ENCODE measurements around the gene MEGF10.

The MEGF10 gene

GRCh38 chr5:127331890-127332649 is 41.5 kb downstream of the MEGF10 start:
- no peak for DNase-seq

- DNase-seq, result no peak
Observed at GRCh38 chr5:127333483-127333882, 42.9 kb downstream of the MEGF10 start.

DNA sequence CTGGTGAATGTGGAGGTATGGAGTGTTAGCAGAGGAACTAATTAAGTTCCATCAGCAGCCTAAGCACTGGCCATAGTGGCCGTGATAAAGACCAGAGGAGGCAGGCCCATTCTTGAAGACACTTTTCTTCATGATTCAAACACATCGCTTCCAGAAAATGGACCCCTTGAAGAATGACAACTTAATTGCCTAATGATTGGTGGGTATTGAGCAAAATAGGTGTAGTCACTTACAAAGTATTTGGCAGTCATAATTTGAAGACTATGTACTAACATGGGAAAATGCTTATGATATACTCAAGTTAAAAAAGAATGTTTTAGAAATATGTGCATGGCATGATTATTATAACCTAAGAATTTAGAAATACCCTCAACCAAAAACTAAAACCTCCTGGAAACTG is 44.8 kb downstream of the MEGF10 start:
- no peak for DNase-seq

- DNase-seq, result no peak
Observed at GRCh38 chr5:127337876-127338275, 47.3 kb downstream of the MEGF10 start.

DNA sequence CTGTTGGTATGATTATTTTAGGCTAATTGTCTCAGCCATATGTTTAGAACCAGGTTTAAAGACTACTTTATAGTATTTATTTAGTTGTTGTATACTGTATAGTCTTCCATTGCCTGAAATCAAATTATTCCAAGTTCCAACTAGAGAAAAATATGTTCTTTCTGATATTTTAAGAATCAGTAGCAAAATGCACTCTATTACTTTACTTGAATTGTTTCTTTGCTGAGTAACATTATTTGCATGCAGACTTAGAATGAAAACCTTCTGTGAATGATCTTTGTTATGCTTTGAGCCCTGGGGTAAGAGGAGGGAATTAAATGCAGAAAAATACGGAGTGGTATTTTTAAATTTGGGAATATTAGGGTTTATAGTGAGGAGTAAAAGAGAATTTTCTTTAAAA is 47.9 kb downstream of the MEGF10 start:
- DNase-seq, result no peak

DNA sequence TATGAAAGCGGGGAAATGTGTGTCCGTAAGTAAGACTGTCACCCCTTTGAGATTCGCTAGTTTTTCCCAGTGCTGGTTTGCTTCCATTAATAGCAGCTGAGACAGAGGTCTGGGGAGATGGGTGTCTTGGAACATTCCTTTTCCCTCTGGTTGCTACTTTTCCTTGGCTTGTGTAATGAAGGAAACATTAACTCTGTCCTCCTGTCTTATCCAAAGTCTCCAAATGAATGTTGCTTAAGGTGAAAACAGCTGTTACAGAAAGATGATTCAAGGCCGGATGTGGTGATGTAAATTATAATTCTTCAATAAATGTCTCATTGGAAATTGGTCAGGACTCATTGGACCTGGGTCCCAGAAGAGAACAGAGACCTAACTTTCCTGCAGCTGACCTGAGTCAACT is 50.0 kb downstream of the MEGF10 start:
- no peak for DNase-seq

DNA sequence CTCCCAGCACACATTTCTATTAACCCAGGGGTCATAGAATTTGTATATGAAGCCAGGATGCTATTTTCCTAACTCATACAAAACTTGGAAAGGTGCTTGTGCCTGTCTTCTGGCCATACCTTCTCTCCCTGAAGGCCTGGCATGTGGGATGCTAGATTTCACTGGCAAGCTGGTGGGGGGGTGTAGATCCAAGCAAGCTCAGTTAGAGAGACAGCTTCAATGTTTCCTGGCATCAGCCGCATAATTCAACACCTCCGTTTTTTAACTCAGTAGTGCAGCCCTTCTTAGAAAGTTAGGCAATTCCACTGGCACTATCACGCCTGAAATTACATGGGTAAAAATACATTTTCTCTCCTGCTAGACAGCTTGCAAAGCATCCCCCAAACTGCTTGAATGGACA is 51.8 kb downstream of the MEGF10 start:
- DNase-seq, result no peak

DNA sequence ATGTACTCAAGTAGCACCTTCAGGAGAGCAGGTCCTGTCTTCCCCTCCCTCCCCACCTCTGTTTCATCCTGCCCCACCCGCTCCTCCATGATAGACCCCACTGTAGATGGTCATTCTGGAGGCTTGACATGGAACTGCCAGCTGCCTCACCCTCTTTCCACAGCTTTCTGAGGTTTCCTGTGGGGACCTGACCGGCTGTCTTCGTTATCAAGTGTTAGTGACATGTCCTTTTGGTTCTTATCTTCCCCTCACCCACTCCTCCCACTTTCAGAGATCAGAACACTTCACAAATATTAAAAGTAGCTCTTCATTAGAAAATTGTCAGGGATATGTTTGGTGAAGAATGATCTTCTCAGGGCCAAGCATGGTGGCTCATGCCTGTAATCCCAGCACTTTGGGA is 52.7 kb downstream of the MEGF10 start:
- no peak for DNase-seq

DNA sequence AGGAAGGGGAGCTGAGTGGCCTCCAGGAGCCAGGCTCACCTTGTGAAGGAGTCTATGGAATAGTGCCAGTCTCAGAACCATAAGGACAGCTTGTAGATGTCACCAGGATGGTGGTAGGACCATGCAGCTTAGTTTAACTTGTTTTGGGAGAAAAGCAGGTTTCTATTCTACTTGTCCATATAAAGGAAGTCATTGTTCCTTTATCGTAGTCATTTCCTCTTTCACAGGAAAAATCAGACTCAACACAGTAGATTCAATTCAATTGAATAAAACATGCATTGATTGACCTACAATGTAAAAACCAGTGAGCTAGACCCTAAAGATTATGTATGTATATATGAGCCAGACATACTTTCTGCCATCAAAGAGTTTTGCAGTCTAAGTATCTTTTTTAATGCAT is 53.3 kb downstream of the MEGF10 start:
- no peak for DNase-seq

DNA sequence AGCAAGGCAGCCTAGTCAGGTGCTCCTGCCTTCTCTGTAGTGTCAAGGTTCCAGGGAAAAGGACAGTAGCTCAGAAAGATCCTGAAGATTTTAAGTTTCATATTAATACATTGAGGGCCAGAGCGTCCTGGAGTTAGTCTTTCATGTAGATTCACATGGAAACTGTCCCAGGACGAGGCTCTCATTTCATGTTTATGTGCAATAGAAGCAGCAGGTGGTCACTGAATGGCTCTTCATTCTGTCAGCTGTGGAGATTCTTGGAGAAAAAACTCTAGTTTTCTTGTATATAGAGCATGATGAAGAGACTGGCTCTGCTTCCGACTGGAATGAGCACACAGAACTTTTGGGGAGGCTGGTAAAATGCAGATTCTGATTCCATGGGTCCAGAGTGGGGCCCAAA is 54.3 kb downstream of the MEGF10 start:
- DNase-seq, result no peak

- DNase-seq, result no peak
Observed at GRCh38 chr5:127351418-127351817, 60.8 kb downstream of the MEGF10 start.

- DNase-seq, result no peak
Observed at GRCh38 chr5:127352068-127352467, 61.5 kb downstream of the MEGF10 start.

GRCh38 chr5:127353327-127353726 is 62.7 kb downstream of the MEGF10 start:
- no peak for DNase-seq

DNA sequence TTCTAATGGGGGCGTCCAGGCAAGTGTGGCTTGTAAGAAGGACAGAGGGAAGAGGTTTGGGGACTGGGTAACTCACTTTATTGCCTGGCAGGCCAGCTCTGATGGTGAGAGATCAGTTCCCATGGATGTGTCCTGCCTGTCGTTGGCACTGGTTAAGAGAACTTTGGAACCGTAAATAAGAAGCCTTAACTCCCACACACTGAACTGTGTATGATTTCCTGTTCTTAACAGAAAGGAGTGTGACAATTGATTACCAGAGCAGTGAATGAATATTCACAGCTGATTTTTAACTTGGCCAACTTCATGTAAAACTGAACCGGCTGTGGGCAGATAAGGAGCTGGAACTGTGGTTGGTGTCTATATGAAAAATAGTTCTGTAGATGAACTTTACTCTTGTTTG is 63.2 kb downstream of the MEGF10 start:
- DNase-seq, result no peak

DNA sequence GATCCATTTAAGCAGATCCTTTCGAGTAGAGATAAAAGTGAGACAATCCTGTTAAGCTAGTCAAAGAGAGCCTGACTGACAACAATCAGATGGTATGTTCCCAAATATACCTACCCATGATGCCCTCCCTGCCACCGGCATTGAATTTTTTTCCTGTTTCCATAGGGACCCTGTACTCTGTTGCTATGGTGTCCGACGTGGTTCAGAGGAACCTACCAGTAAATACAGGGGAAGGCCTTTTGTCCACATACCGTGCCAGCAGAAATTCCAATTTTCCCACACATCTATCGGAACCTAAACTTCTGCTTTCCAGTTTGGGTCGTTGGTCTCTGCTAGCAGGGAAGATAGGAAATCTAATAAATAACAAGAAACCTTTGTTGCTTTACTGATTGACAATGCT is 64.7 kb downstream of the MEGF10 start:
- DNase-seq, result no peak

DNA sequence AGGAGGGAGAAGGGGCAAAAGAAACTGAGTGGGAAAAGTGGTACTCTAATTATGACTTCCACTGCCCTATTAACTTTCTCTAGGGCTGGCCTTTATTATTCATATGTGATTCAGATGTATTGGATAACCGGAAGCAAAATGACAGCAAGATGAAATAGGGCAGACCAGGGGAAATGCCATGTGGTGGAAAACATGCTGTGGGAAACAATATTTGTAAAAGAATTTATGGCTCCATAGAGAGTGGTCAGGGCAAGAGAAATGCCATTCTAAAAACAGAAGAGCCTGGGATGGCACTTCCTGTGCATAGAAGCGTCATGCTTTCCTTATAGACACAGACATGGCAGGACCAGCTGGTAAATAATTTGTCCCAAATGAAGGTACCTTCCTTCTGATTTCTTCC is 67.7 kb downstream of the MEGF10 start:
- DNase-seq, result no peak

GRCh38 chr5:127358740-127359139 is 68.1 kb downstream of the MEGF10 start:
- no peak for DNase-seq

GRCh38 chr5:127359502-127359901 is 68.9 kb downstream of the MEGF10 start:
- no peak for DNase-seq

DNA sequence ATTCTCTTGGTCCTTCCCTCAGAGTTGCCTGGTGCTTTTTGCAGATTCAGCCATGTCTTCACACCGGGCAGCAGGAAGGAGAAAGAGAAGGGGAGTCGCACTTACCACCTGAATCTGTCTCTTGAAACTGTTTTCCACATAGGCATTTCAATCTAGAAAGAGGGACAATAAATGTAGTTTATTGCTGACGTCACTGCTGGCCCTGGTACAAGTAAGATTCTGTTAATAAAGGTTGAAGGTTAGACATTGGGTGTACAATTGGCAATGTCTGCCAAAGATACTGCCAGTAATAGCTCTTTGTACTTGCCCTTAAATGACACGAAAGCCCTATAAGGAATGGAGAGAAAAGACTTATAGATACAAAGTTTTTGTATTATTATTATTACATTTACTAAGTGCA is 72.8 kb downstream of the MEGF10 start:
- DNase-seq, result no peak

GRCh38 chr5:127367029-127367428 is 76.4 kb downstream of the MEGF10 start:
- DNase-seq, result no peak

GRCh38 chr5:127367946-127368465 is 77.4 kb downstream of the MEGF10 start:
- no peak for DNase-seq

DNA sequence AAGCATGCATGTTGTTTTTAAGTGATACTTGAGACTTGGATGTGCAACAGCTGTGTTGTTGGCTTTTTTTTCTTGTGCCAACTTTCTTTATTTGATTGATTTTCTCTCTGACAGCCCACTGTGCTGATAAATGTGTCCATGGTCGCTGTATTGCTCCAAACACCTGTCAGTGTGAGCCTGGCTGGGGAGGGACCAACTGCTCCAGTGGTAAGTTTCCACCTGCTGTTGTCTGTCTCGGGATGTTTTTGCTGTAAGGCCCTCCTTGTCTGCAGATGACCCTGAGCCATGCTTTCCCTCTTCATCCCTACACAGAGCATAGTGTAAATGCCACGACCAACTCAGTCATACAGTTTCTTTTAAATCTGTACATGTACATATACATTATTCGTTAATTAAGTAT is 79.2 kb downstream of the MEGF10 start:
- DNase-seq, result no peak

GRCh38 chr5:127370631-127371030 is 80.0 kb downstream of the MEGF10 start:
- DNase-seq, result no peak

- DNase-seq, result peak; percentile 14
Observed at GRCh38 chr5:127373858-127374491, 83.4 kb downstream of the MEGF10 start.

- no peak for DNase-seq
Observed at GRCh38 chr5:127375124-127375523, 84.5 kb downstream of the MEGF10 start.

Measured in activated CD4-positive, alpha-beta T cell treated with anti-CD3 and anti-CD28 coated beads, Interleukin-10, Interleukin-2, amounts not matched to agents 100 ng/mL and 50 ng/mL, durations not matched to agents 16 hours and 8 hours (primary cell).